CD4-positive, alpha-beta T cell treated with Interleukin-21 for 1 hour (primary cell): ENCODE results near the gene HGF.
"Not testable (repeated sequence)": the region's sequence is repeated elsewhere in the genome, so short reads cannot be mapped to it uniquely, and the experiment has no call there.

ENCODE experiments used
- DNase-seq: peaks from one replicate; pipeline ENCODE4 v3.0.0-alpha.2; 2020

Gene HGF

GRCh38 chr7:81769891-81770727, at the start of gene HGF:
TSS of gene HGF (minus strand) at chr7:81770047. CDS start at chr7:81769971, 76 bp downstream.
- DNase-seq = no peak

GRCh38 chr7:81816312-81816711, 46.5 kb upstream of the HGF start:
- no peak for DNase-seq

GRCh38 chr7:81812866-81813476, 43.1 kb upstream of the HGF start:
- DNase-seq = not testable (repeated sequence)

- no peak for DNase-seq
Measured at GRCh38 chr7:81811956-81812865, 42.4 kb upstream of the HGF start.

GRCh38 chr7:81810476-81811155, 40.8 kb upstream of the HGF start:
- no peak for DNase-seq

GRCh38 chr7:81808310-81808709, 38.5 kb upstream of the HGF start:
- DNase-seq = not testable (repeated sequence)

- no peak for DNase-seq
Measured at GRCh38 chr7:81803267-81803666, 33.4 kb upstream of the HGF start.

- no peak for DNase-seq
Measured at GRCh38 chr7:81802251-81802650, 32.4 kb upstream of the HGF start.

GRCh38 chr7:81801532-81801931, 31.7 kb upstream of the HGF start:
- DNase-seq = no peak

GRCh38 chr7:81791568-81792518, 22.0 kb upstream of the HGF start:
- no peak for DNase-seq

GRCh38 chr7:81790686-81791085, 20.8 kb upstream of the HGF start:
- DNase-seq = no peak

- no peak for DNase-seq
Measured at GRCh38 chr7:81790120-81790500, 20.3 kb upstream of the HGF start.

- DNase-seq = no peak
Measured at GRCh38 chr7:81789406-81790119, 19.7 kb upstream of the HGF start.

- DNase-seq = no peak
Measured at GRCh38 chr7:81788246-81788645, 18.4 kb upstream of the HGF start.

- no peak for DNase-seq
Measured at GRCh38 chr7:81783818-81784217, 14.0 kb upstream of the HGF start.

- DNase-seq = no peak
Measured at GRCh38 chr7:81780914-81781693, 11.3 kb upstream of the HGF start.

- no peak for DNase-seq
Measured at GRCh38 chr7:81779706-81780105, 9.9 kb upstream of the HGF start.

- DNase-seq = no peak
Measured at GRCh38 chr7:81777697-81778096, 7.8 kb upstream of the HGF start.

GRCh38 chr7:81776948-81777630, 7.2 kb upstream of the HGF start:
- no peak for DNase-seq

GRCh38 chr7:81776161-81776560, 6.3 kb upstream of the HGF start:
- DNase-seq = no peak
